HepG2 (cell line): Measurements from ENCODE around the gene PLSCR3. TPM values are rescaled to one million over a fixed set of nuclear protein-coding genes. Genes with fewer than 3 reads are reported as not detected.

ENCODE experiments used
- BORCS8-MEF2B ChIP-seq: sonication (generic); formaldehyde crosslinking; IDR thresholded peaks from 2 replicates; pipeline ENCODE4 v1.8.0; 2022; ENCODE audit warnings: mild to moderate bottlenecking, missing genetic modification reagents
- BRCA1 ChIP-seq: sonication (generic); formaldehyde crosslinking; IDR thresholded peaks from 2 replicates; pipeline ENCODE4 v1.4.0; 2020; ENCODE audit warnings: missing genetic modification reagents
- MIXL1 ChIP-seq: IDR thresholded peaks from 2 replicates; pipeline ENCODE4 v1.6.1; 2016
- SYNCRIP ChIP-seq: fragments of 200-400 bp; formaldehyde crosslinking; IDR thresholded peaks from 2 replicates; pipeline ENCODE4 v1.6.1; 2018; ENCODE audit warnings: mild to moderate bottlenecking, low read depth, low read length; ENCODE audit not compliant: insufficient read depth
- ZNF550 ChIP-seq: sonication (generic); formaldehyde crosslinking; IDR thresholded peaks from 2 replicates; pipeline ENCODE4 v1.4.0; 2020; ENCODE audit warnings: mild to moderate bottlenecking, missing genetic modification reagents, borderline replicate concordance
- ZNF674 ChIP-seq: sonication (generic); formaldehyde crosslinking; IDR thresholded peaks from 2 replicates; pipeline ENCODE4 v1.5.0; 2020; ENCODE audit warnings: low read depth, mild to moderate bottlenecking, missing genetic modification reagents
- ZNF724P ChIP-seq: sonication (generic); formaldehyde crosslinking; IDR thresholded peaks from 2 replicates; pipeline ENCODE4 v1.8.0; 2022; ENCODE audit warnings: missing genetic modification reagents, borderline replicate concordance
- polyA plus RNA-seq, 8 experiments: library from polyadenylated mRNA; depleted of rRNA in 3 of 8; stranded (reverse) in 7 of 8; unstranded in 1 of 8; fragments of >200 nt; fragmentation: Illumina TruSeq in 4 of 8; extraction: Trizol in 4 of 8; gene quantifications; 2 replicates each; pipeline versions ENCODE4 v1.2.1 to v1.2.3, GENCODE V29; 2011 to 2016; ENCODE audit warnings: low read depth in 4 of 8, missing spikeins in 1 of 8, mixed read lengths in 1 of 8; ENCODE audit not compliant: insufficient read depth in 1 of 8
- total RNA-seq, 5 experiments: library from RNA; depleted of rRNA; stranded (reverse); fragments of >200 nt; fragmentation: Illumina TruSeq; extraction: Trizol; gene quantifications; 2 replicates each; pipeline ENCODE4 v1.2.3, GENCODE V29; 2016; ENCODE audit warnings: low read depth in 1 of 5
- TF ChIP-seq, protein P1 (sequence below): sonication (generic); formaldehyde crosslinking; IDR thresholded peaks from 2 replicates; pipeline ENCODE4 v1.9.0; 2021; ENCODE audit warnings: missing genetic modification reagents, borderline replicate concordance
- TF ChIP-seq, protein P2 (sequence below): sonication (generic); formaldehyde crosslinking; IDR thresholded peaks from 2 replicates; pipeline ENCODE4 v1.4.0; 2020; ENCODE audit warnings: low read depth, mild to moderate bottlenecking, missing genetic modification reagents
- TF ChIP-seq, protein P3 (sequence below): sonication (generic); IDR thresholded peaks from 2 replicates; pipeline ENCODE4 v1.6.1; 2016; ENCODE audit warnings: low read depth, borderline replicate concordance
- TF ChIP-seq, protein P4 (sequence below): IDR thresholded peaks from 2 replicates; pipeline ENCODE4 v1.6.1; 2018; ENCODE audit warnings: missing genetic modification reagents
- TF ChIP-seq, protein P5 (sequence below): sonication (generic); formaldehyde crosslinking; IDR thresholded peaks from 2 replicates; pipeline ENCODE4 v1.4.0; 2020; ENCODE audit warnings: missing genetic modification reagents, borderline replicate concordance
- TF ChIP-seq, protein P6 (sequence below), 2 experiments: IDR thresholded peaks; 2 replicates each; pipeline ENCODE4 v1.6.1; 2011 to 2012; ENCODE audit warnings: low read length in 2 of 2, borderline replicate concordance in 1 of 2, low read depth in 1 of 2, mild to moderate bottlenecking in 1 of 2, moderate library complexity in 1 of 2

PLSCR3 gene
- total and polyA plus RNA-seq, 2 of the 13 experiments (the other 11 are each of a cell fraction or from before 2014, with no cell fraction given), result 5.6 to 6.2 TPM

DNA sequence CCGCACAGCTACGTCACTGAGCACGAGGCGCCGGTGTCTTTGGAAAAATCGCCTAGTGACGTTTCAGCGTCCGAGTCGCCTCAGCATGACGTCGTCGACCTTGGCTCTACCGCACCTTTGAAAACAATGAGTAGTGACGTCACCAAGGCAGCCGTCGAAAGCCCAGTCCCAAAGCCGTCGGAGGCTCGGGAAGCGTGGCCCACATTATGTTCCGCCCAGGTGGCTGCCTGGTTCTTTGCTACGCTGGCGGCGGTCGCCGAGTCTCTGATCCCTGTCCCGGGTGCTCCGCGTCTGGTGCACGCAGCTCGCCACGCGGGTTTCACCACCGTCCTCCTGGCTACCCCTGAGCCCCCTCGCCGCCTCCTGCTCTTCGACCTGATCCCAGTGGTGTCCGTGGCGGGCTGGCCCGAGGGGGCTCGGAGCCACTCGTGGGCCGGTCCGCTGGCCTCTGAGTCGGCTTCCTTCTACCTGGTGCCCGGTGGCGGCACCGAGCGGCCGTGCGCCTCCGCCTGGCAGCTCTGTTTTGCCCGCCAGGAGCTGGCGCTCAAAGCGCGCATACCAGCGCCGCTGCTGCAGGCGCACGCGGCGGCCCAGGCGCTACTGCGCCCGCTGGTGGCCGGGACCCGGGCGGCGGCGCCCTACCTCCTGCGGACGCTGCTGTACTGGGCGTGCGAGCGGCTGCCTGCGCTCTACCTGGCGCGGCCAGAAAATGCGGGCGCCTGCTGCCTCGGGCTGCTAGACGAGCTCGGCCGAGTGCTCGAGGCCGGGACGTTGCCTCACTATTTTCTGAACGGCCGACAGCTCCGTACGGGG, 42.4 kb upstream of the PLSCR3 start (continued):
- TF ChIP-seq, protein P1, sequence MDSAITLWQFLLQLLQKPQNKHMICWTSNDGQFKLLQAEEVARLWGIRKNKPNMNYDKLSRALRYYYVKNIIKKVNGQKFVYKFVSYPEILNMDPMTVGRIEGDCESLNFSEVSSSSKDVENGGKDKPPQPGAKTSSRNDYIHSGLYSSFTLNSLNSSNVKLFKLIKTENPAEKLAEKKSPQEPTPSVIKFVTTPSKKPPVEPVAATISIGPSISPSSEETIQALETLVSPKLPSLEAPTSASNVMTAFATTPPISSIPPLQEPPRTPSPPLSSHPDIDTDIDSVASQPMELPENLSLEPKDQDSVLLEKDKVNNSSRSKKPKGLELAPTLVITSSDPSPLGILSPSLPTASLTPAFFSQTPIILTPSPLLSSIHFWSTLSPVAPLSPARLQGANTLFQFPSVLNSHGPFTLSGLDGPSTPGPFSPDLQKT, result no peak
- TF ChIP-seq, protein P2, sequence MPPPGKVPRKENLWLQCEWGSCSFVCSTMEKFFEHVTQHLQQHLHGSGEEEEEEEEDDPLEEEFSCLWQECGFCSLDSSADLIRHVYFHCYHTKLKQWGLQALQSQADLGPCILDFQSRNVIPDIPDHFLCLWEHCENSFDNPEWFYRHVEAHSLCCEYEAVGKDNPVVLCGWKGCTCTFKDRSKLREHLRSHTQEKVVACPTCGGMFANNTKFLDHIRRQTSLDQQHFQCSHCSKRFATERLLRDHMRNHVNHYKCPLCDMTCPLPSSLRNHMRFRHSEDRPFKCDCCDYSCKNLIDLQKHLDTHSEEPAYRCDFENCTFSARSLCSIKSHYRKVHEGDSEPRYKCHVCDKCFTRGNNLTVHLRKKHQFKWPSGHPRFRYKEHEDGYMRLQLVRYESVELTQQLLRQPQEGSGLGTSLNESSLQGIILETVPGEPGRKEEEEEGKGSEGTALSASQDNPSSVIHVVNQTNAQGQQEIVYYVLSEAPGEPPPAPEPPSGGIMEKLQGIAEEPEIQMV (CRISPR knock-in tag), result peak; percentile 76
- no peak for TF ChIP-seq MIXL1 (CRISPR knock-in tag)
- no peak for TF ChIP-seq ZNF674 (CRISPR knock-in tag)
- TF ChIP-seq, protein P3, sequence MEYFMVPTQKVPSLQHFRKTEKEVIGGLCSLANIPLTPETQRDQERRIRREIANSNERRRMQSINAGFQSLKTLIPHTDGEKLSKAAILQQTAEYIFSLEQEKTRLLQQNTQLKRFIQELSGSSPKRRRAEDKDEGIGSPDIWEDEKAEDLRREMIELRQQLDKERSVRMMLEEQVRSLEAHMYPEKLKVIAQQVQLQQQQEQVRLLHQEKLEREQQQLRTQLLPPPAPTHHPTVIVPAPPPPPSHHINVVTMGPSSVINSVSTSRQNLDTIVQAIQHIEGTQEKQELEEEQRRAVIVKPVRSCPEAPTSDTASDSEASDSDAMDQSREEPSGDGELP, result no peak
- TF ChIP-seq BORCS8-MEF2B (CRISPR knock-in tag), result no peak
- no peak for TF ChIP-seq SYNCRIP
- TF ChIP-seq ZNF724P (CRISPR knock-in tag), result 0 out of 2 replicates have a peak, but pooled peaks have one; percentile 29
- TF ChIP-seq, protein P4, sequence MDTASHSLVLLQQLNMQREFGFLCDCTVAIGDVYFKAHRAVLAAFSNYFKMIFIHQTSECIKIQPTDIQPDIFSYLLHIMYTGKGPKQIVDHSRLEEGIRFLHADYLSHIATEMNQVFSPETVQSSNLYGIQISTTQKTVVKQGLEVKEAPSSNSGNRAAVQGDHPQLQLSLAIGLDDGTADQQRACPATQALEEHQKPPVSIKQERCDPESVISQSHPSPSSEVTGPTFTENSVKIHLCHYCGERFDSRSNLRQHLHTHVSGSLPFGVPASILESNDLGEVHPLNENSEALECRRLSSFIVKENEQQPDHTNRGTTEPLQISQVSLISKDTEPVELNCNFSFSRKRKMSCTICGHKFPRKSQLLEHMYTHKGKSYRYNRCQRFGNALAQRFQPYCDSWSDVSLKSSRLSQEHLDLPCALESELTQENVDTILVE, result no peak
- no peak for TF ChIP-seq ZNF550 (CRISPR knock-in tag)
- no peak for TF ChIP-seq BRCA1 (CRISPR knock-in tag)
- TF ChIP-seq, protein P5, sequence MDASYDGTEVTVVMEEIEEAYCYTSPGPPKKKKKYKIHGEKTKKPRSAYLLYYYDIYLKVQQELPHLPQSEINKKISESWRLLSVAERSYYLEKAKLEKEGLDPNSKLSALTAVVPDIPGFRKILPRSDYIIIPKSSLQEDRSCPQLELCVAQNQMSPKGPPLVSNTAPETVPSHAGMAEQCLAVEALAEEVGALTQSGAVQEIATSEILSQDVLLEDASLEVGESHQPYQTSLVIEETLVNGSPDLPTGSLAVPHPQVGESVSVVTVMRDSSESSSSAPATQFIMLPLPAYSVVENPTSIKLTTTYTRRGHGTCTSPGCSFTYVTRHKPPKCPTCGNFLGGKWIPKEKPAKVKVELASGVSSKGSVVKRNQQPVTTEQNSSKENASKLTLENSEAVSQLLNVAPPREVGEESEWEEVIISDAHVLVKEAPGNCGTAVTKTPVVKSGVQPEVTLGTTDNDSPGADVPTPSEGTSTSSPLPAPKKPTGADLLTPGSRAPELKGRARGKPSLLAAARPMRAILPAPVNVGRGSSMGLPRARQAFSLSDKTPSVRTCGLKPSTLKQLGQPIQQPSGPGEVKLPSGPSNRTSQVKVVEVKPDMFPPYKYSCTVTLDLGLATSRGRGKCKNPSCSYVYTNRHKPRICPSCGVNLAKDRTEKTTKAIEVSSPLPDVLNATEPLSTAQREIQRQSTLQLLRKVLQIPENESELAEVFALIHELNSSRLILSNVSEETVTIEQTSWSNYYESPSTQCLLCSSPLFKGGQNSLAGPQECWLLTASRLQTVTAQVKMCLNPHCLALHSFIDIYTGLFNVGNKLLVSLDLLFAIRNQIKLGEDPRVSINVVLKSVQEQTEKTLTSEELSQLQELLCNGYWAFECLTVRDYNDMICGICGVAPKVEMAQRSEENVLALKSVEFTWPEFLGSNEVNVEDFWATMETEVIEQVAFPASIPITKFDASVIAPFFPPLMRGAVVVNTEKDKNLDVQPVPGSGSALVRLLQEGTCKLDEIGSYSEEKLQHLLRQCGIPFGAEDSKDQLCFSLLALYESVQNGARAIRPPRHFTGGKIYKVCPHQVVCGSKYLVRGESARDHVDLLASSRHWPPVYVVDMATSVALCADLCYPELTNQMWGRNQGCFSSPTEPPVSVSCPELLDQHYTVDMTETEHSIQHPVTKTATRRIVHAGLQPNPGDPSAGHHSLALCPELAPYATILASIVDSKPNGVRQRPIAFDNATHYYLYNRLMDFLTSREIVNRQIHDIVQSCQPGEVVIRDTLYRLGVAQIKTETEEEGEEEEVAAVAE (CRISPR knock-in tag), result no peak
- TF ChIP-seq, protein P6, sequence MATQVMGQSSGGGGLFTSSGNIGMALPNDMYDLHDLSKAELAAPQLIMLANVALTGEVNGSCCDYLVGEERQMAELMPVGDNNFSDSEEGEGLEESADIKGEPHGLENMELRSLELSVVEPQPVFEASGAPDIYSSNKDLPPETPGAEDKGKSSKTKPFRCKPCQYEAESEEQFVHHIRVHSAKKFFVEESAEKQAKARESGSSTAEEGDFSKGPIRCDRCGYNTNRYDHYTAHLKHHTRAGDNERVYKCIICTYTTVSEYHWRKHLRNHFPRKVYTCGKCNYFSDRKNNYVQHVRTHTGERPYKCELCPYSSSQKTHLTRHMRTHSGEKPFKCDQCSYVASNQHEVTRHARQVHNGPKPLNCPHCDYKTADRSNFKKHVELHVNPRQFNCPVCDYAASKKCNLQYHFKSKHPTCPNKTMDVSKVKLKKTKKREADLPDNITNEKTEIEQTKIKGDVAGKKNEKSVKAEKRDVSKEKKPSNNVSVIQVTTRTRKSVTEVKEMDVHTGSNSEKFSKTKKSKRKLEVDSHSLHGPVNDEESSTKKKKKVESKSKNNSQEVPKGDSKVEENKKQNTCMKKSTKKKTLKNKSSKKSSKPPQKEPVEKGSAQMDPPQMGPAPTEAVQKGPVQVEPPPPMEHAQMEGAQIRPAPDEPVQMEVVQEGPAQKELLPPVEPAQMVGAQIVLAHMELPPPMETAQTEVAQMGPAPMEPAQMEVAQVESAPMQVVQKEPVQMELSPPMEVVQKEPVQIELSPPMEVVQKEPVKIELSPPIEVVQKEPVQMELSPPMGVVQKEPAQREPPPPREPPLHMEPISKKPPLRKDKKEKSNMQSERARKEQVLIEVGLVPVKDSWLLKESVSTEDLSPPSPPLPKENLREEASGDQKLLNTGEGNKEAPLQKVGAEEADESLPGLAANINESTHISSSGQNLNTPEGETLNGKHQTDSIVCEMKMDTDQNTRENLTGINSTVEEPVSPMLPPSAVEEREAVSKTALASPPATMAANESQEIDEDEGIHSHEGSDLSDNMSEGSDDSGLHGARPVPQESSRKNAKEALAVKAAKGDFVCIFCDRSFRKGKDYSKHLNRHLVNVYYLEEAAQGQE (IDR thresholded peaks at IDR 0.05; ENCODE audit: borderline replicate concordance in 1 of 2, low read depth in 1 of 2, low read length in 2 of 2), result no peak
